Stimulated activated CD4-positive, alpha-beta T cell treated with anti-CD3 and anti-CD28 coated beads, TNF-alpha, amount 100 ng/mL, for 1 hour (primary cell): Measurements from ENCODE around the gene PSMB7.

Experiments used
- DNase-seq, 3 donors: peaks; one replicate each; pipeline ENCODE4 v3.0.0-alpha.2; 2020; ENCODE audit warnings: low read depth in 3 of 3, low spot score in 1 of 3

Gene PSMB7

DNA sequence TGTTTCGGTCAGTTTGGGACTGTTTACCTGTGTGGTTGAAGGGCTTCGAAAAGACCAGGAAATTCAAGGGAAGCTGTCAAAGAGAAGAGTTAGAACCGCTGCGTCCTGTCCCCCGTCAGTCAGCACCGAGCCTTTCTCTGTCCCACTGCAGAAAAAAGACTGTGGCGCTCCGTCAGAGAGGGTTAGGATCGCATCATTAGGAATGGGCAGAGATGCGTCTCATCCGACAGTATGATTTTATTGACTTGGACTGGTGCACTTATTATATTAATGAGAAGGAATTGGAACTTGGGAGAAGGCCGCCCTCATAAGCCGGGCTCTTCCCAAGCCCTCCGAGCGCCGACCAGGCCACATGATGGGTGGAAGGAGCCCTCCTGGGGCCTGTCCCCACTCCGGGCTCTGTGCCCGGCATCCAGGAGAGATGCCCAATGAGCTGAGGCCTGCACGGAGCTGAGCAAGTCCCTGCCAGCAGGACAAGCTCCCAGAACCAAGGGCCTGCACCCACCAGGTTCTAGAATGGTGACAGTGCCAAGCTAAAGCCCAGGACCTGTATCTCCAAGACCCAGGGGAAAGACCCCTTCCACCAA, 85.9 kb downstream of the PSMB7 start:
- DNase-seq: no peak

DNA sequence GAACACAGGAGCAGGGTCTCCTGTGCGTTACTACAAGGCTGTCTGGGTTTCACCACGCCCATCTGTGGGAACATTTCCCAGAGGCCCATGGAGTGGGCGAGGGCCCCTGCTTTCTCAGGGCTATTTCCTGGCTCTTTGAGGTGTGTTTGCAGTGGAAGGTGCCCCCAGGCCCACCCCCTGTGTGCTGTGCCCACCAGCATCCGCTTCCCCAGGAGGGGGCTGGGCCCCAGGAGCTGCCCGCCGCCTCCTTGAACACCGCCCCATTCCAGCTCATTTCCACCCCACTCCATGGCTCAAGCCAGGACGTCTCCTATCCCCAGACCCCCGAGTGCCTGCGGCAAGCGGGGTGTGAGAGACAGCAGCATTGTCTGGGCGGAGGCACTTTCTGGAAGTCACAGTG, 87.0 kb downstream of the PSMB7 start:
- DNase-seq: no peak

- DNase-seq: no peak
These were observed 87.8 kb downstream of the PSMB7 start for GRCh38 chr9:124327491-124327890.

DNA sequence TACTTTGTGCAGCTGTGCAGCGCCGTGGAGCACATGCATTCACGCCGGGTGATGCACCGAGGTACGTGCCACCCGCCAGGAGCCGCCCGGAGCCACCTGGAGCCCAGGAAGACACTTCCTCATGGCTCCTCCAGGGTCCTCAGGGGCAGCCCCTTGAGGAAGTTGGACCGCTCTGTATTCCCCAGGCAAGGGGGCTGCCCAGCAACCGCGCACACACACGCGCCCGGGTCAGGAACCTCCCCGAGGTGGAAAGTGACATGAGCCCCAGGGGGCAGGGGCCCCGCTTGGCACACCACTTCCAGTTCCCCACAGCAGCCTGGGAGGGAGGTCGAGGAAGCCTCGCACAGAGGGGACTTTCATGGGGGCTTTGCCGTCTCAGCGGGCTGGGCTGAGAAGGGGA, 88.9 kb downstream of the PSMB7 start:
- DNase-seq: no peak

DNA sequence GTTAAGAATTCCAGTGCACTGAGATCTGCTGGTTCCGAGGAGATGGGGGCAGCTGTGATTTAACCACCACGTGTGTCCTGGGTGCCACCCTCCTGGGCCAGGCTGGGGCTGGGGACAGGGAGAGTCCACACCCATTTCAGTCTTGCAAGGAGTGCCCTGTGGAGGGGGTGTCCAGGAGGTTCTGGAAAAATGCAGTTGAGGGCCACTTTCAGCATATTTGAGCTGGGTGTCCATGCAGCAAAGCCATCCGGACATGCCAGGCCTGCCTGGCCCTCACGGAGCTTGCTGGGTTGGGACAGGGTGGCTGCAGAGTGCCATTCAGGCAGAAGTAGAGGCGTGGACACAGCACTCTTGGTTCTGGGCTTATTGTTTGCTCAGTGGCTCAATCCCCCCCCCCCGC, 89.4 kb downstream of the PSMB7 start:
- DNase-seq: no peak

GRCh38 chr9:124323904-124324303, 91.3 kb downstream of the PSMB7 start:
- no peak for DNase-seq

- no peak for DNase-seq
These were observed 92.4 kb downstream of the PSMB7 start for GRCh38 chr9:124322618-124323432.

DNA sequence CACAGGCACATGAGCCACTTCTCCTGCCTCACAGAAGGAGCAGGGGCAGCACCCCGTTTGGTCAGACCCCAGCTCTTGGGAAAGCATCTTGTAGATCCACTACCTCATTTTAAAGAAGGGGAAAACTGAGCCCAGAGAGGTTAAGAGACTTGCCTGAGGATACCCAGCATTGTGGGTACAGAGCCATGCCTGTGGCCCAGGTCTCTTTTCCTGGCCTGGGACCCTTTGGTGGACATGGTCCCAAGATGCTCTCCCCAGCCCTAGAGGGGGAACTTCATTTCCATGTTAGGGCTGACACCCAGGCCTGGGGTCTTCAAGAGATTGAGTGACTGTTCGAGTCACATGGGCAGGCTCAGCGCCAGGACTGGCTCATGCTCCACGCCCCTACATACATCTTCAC, 93.3 kb downstream of the PSMB7 start:
- DNase-seq: no peak

GRCh38 chr9:124321416-124321815, 93.8 kb downstream of the PSMB7 start:
- no peak for DNase-seq

GRCh38 chr9:124320062-124320973, 94.9 kb downstream of the PSMB7 start:
- DNase-seq: peak in 1 of 3 donors; percentile 33

GRCh38 chr9:124315882-124316281, 99.4 kb downstream of the PSMB7 start:
- DNase-seq: no peak

GRCh38 chr9:124313940-124314339, 101.3 kb downstream of the PSMB7 start:
- DNase-seq: no peak

DNA sequence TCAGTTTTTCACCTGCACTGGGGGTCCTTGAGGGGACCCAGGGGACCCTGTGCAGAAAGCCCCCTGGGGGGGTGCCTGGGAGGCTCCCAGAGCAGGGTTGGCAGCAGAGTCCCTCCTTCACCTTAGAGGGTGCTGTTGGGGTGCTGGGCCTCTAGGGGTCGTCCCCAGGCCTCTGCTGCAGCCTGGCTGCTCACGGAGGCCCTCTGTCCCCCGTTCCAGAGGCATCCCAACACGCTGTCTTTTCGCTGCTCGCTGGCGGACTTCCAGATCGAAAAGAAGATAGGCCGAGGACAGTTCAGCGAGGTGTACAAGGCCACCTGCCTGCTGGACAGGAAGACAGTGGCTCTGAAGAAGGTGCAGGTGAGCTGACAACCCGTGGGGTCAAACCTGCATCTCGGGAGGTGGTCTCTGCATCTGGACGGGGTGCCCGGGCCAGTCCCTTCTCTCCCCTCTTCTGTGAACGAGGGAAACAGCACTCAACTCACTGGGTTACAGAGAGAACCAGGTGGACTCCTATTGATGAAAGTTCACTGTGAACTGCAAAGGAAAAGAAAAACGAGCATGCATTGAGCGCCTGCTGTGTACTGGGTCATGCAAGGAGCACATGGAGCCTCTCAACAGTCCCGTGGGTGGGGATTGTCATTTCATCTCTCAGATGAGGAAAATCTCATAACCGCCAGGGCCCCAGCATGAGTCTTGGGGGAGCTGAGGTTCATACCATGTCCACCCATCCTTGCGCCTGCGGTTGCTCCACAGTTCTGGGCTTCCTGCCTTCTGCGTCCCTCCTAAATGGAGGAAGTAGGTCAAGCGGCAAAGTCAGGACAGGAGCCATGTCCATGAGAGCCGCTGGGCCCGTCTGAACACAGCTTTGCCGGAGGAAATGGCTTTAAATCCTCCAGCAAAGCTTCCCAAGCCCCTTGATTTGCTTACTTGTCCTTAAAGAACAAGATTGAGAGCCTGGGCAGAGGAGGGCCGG, 102.7 kb downstream of the PSMB7 start:
- DNase-seq: no peak

- DNase-seq: no peak
These were observed 104.0 kb downstream of the PSMB7 start for GRCh38 chr9:124311283-124311682.

GRCh38 chr9:124309667-124310084, 105.6 kb downstream of the PSMB7 start:
- DNase-seq: no peak

DNA sequence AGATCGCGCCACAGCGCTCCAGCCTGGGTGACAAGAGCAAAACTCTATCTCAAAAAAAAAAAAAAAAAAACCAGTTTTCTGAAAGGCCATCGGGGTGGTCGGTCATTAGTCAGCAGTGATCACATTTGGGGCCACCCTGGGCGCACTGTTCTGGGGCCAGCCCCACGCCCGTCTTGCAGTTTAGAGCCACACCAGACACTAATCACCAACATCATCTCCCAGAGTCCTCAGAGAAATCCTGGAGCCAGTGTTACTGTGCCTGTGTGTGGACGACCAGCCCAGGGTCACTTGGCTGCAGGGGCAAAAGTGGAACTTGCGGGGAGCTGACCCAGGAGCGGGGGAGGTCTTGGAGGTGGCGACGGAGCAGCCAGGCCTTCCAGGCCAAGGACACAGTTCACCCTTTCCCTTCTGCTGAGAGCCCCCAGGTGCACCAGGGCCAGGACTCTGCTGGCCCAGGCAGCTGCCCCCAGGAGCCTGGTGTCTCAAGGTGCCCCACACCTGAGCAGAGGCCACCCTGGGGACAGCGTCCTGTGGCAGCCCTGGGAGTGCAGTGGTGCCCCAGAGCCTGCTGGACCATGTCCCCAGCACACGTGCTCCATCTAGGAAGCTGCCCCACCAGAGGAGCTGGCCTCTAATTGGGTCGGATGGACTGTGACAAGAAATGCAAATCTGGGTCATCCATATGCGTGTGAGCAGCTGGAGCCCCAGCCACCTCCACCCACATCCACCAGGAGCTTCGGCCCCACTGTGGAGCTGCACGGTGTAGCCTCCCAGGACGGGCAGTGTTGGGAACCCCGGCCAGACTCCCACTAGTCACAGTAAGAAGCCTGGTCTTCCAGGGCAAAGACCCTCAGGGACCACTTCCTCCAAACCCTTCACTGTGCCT, 106.4 kb downstream of the PSMB7 start:
- no peak for DNase-seq

DNA sequence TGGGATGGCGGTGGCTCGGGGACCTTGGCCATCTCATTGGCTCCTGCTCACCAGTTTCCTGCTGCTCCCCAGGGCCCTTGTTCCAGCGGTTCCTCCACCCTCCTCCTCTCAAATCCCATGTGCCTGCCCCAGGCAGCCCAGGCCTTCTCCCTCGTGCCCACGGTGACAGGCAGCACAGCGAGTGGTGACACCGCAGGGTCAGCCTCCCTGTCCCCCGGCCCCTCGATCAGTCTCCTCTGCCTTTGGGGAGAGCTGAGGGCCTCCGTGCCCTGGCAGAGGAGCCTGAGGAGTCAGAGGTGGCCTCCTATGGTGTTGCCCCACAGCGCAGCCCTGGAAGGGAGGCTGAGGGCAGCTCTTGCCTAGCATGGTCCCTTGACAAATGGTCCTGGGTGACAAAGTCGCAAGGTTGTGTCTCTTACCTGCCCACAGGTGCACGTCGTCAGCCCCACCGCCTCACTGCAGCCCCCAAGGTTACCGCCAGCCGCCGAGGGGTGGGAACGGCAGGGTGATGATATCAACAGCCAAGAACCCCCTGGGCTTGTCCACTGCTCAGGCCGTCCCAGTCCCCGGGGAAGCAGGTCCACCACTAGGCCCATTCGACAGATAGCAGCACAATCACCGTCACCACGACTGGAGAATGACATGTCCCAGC, 107.7 kb downstream of the PSMB7 start:
- DNase-seq: no peak

DNA sequence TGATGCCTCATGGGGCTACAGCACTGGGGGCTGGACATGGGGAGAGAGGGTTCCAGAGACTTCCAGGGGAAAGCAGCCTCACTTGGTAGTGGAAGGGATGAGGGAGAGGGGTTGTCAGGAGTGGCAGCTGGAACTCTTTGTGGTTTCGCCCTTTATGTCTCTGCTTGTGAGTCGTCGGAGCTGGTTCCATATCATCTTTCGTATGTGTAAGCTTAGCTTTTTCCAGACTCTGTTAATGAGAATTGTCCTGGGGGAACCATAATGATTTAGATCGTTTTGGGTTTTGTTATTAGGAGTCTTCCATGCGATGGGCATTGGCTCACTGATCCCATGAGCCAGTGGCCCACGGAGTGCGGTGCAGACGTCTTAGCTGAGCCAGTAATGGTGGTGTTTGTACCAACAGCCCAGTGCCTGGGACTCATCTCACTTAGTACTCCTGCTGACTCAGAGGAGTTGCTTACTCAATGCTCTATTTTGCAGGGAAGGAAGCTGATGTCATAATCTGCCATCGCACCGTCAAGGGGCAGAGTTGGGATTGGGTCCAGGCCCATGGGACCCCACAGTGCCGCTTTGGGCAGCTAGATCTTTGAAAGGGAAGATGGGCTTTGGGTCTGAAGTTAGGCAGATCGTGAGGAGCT, 109.0 kb downstream of the PSMB7 start:
- no peak for DNase-seq

DNA sequence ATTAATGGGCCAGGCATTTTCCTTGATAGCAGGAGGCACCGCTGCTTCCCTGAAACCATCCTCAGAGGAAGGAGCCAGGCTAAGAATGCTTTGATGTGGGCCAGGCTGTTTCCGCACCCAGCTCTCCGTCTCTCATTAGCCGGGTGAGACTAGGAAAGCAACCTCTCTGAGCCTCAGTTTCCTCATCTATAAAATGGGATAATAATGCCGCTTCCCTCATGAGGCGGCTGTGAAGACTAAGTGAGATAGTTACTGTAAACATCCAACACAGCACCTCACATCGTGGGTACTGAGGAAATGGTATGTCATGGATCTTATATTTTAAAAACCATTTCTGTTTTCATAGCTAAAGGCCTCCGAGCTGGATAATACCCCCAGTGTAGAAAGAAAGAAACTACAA, 111.0 kb downstream of the PSMB7 start:
- no peak for DNase-seq
